DND-41 (cell line): Measurements from ENCODE around the gene GADD45B.

Source experiments
- ATAC-seq: fragments of 200-7000 bp; cut with Tn5 transposase; 3 replicates; pipeline ENCODE4 v1.9.1; 2021; ENCODE audit warnings: low read depth; ENCODE audit not compliant: insufficient read depth
- DNase-seq: peaks from one replicate; pipeline ENCODE4 v3.0.0-alpha.2; 2020
- H2AFZ ChIP-seq: 2 replicates; pipeline ENCODE4 v1.6.0; 2012; ENCODE audit warnings: low read depth, low read length
- H3K27ac ChIP-seq: 2 replicates; pipeline ENCODE4 v1.5.1; 2012; ENCODE audit warnings: low read length, inconsistent platforms
- H3K27me3 ChIP-seq: fragments of 200-600 bp; sonication (generic); 2 replicates; pipeline ENCODE4 v1.6.0; 2012; ENCODE audit warnings: low read length, mild to moderate bottlenecking, inconsistent platforms; ENCODE audit not compliant: insufficient read depth, poor library complexity
- H3K36me3 ChIP-seq: 2 replicates; pipeline ENCODE4 v1.5.1; 2012; ENCODE audit warnings: low read length, inconsistent platforms; ENCODE audit not compliant: insufficient read depth
- H3K4me1 ChIP-seq: 2 replicates; pipeline ENCODE4 v1.5.1; 2012; ENCODE audit warnings: mild to moderate bottlenecking, low read length; ENCODE audit not compliant: insufficient read depth
- H3K4me2 ChIP-seq: 2 replicates; pipeline ENCODE4 v1.6.0; 2012; ENCODE audit warnings: mild to moderate bottlenecking, moderate library complexity, low read length, inconsistent platforms; ENCODE audit not compliant: insufficient read depth
- H3K4me3 ChIP-seq, 2 experiments: fragments of 200-600 bp in 1 of 2; shearing (Covaris generic) in 1 of 2; 2 replicates each; pipeline ENCODE4 v1.5.1; 2012 to 2016; ENCODE audit warnings: inconsistent platforms in 2 of 2, low read length in 2 of 2, mild to moderate bottlenecking in 2 of 2, low read depth in 1 of 2, moderate library complexity in 1 of 2
- H3K79me2 ChIP-seq: 2 replicates; pipeline ENCODE4 v1.6.0; 2012; ENCODE audit warnings: low read length, inconsistent platforms; ENCODE audit not compliant: insufficient read depth
- H3K9ac ChIP-seq: 2 replicates; pipeline ENCODE4 v1.6.0; 2012; ENCODE audit warnings: low read depth, mild to moderate bottlenecking, inconsistent platforms, low read length, moderate library complexity
- H3K9me3 ChIP-seq: 2 replicates; pipeline ENCODE4 v1.5.1; 2012; ENCODE audit warnings: low read length, moderate library complexity, mild to moderate bottlenecking, inconsistent platforms; ENCODE audit not compliant: insufficient read depth, severe bottlenecking
- H4K20me1 ChIP-seq: 2 replicates; pipeline ENCODE4 v1.6.0; 2012; ENCODE audit warnings: low read length; ENCODE audit not compliant: insufficient read depth
- EZH2 ChIP-seq: IDR thresholded peaks from 3 replicates; pipeline ENCODE4 v1.6.1; 2012; ENCODE audit warnings: borderline replicate concordance, low read depth, mild to moderate bottlenecking, moderate library complexity, low read length, inconsistent platforms; ENCODE audit not compliant: severe bottlenecking
- TF ChIP-seq, protein P1 (sequence below): IDR thresholded peaks from 2 replicates; pipeline ENCODE4 v1.5.1; 2012; ENCODE audit warnings: borderline replicate concordance, low read length, moderate library complexity, mild to moderate bottlenecking; ENCODE audit not compliant: poor library complexity, severe bottlenecking; ENCODE audit errors: extremely low read depth

Gene GADD45B

DNA sequence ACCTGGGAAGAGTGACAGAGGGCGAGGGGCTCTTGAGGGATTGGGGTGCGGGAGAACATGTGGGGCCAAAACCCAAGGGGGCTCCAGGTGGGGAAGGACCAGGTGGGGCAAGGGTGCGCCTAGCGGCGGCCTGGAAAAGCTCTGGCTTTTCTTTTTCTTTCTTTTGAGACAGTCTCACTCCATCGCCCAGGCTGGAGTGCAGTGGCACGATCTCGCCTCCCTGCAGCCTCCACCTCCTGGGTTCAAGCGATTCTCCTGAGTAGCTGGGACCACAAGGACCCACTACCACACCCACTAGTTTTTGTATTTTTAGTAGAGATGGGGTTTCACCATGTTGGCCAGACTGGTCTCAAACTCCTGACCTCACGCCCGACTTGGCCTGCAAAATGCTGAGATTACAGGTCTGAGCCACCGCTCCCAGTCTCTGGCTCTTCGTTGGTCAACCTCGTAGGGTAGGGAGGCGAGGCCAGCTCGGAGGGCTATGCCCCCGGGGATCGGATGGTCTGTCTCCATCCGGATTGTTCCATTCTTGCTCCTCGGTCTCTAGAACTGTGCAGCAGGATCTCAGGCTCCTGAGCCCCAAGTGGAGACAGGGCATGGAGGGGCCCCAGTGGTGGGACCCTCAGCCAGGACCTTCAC lies 3.7 kb downstream of the GADD45B start:
- H3K9me3 ChIP-seq = no peaks in the 10 kb centered on the region
- H3K9ac ChIP-seq = no peak overlapping the region
- peaks cover 18% of the 10 kb centered on the region for H3K36me3 ChIP-seq
- H3K4me2 ChIP-seq = peak overlapping the region; percentile 71
- DNase-seq (no peak), ATAC-seq (no peak)
- H2AFZ ChIP-seq = no peak overlapping the region
- no peak overlapping the region for H3K27ac ChIP-seq
- H4K20me1 ChIP-seq = peaks cover 20% of the 10 kb centered on the region
- H3K4me3 ChIP-seq = peak overlapping the region in 1 of 2 experiments; percentile 72; a peak in 1 of 4 replicates
- peaks cover 28% of the 10 kb centered on the region for H3K79me2 ChIP-seq
- no peaks in the 10 kb centered on the region for H3K27me3 ChIP-seq
- H3K4me1 ChIP-seq = peaks cover 38% of the 10 kb centered on the region
- TF ChIP-seq EZH2 = no peak
- TF ChIP-seq, protein P1, sequence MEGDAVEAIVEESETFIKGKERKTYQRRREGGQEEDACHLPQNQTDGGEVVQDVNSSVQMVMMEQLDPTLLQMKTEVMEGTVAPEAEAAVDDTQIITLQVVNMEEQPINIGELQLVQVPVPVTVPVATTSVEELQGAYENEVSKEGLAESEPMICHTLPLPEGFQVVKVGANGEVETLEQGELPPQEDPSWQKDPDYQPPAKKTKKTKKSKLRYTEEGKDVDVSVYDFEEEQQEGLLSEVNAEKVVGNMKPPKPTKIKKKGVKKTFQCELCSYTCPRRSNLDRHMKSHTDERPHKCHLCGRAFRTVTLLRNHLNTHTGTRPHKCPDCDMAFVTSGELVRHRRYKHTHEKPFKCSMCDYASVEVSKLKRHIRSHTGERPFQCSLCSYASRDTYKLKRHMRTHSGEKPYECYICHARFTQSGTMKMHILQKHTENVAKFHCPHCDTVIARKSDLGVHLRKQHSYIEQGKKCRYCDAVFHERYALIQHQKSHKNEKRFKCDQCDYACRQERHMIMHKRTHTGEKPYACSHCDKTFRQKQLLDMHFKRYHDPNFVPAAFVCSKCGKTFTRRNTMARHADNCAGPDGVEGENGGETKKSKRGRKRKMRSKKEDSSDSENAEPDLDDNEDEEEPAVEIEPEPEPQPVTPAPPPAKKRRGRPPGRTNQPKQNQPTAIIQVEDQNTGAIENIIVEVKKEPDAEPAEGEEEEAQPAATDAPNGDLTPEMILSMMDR = no peak

DNA sequence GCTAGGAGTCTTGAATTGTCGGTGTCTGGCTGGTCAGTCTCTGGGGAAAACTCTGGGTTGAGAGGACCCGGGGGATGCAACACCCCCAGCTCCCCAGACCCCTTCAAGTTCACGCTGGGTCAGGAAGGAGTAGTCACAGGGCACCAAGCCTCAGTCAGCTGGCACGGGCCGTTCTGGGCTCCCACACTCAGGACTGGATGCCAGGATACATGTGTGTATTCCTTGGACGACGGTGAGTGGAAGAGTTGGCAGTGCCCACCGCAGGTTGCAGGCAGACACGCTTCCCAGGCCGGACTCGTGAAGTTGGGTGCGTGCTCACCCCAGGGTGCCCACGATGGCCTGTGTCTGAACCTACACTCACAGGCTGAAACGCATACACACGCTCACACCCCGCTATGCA lies 5.5 kb downstream of the GADD45B start:
- no peak overlapping the region for H3K27ac ChIP-seq
- no peak overlapping the region for H3K9ac ChIP-seq
- ATAC-seq = no peak
- no peak overlapping the region for H3K4me3 ChIP-seq
- H3K4me2 ChIP-seq = no peak overlapping the region
- H3K4me1 ChIP-seq = peaks cover 28% of the 10 kb centered on the region
- H2AFZ ChIP-seq = no peak overlapping the region
- H3K27me3 ChIP-seq = no peaks in the 10 kb centered on the region
- H4K20me1 ChIP-seq = peaks cover 15% of the 10 kb centered on the region
- H3K36me3 ChIP-seq = peaks cover 18% of the 10 kb centered on the region
- no peak for TF ChIP-seq EZH2
- TF ChIP-seq, protein P1 = no peak
- no peak for DNase-seq
- H3K79me2 ChIP-seq = peaks cover 23% of the 10 kb centered on the region
- no peaks in the 10 kb centered on the region for H3K9me3 ChIP-seq

DNA sequence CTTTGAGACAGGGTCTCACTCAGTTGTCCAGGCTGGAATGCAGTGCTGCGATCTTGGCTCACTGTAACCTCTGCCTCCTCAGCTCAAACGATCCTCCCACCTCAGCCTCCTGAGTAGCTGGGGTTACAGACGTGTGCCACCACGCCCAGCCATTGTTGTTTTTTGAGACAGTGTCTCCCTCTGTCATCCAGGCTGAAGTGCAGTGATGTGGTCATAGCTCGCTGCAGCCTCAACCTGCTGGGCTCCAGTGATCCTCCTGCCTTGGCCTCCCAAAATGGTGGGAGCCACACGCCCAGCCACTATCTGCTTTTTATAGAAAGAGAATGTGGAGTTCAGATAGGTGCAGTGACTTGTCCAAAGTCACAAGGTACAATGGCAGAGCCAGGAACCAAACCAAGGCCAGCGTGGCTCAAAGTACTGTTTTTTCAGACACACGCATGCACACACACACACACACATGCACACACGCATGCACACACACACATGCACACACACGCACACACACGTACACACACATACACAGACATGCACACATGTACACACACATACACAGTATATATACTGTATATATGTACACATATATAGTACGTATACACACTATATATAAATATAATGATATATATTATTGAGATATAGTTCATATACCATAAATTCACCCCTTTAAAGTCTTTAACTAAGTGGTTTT lies 6.6 kb downstream of the GADD45B start:
- H4K20me1 ChIP-seq = peaks cover 5% of the 10 kb centered on the region
- H3K9ac ChIP-seq = no peak overlapping the region
- DNase-seq (no peak), ATAC-seq (no peak)
- TF ChIP-seq, protein P1 = no peak
- no peak for TF ChIP-seq EZH2
- peaks cover 10% of the 10 kb centered on the region for H3K36me3 ChIP-seq
- H3K4me3 ChIP-seq = no peak overlapping the region
- H3K27me3 ChIP-seq = no peaks in the 10 kb centered on the region
- H3K9me3 ChIP-seq = no peaks in the 10 kb centered on the region
- no peak overlapping the region for H3K27ac ChIP-seq
- peaks cover 20% of the 10 kb centered on the region for H3K4me1 ChIP-seq
- no peak overlapping the region for H2AFZ ChIP-seq
- no peak overlapping the region for H3K4me2 ChIP-seq
- H3K79me2 ChIP-seq = peaks cover 12% of the 10 kb centered on the region
